NCI-H2227 (cell line): ENCODE data around the gene CLSTN1.

ENCODE experiments used
- DNase-seq: peaks from one replicate; lab custom pipeline; 2025; ENCODE audit not compliant: unreplicated experiment; lab: John Stamatoyannopoulos, UW

CLSTN1 gene

DNA sequence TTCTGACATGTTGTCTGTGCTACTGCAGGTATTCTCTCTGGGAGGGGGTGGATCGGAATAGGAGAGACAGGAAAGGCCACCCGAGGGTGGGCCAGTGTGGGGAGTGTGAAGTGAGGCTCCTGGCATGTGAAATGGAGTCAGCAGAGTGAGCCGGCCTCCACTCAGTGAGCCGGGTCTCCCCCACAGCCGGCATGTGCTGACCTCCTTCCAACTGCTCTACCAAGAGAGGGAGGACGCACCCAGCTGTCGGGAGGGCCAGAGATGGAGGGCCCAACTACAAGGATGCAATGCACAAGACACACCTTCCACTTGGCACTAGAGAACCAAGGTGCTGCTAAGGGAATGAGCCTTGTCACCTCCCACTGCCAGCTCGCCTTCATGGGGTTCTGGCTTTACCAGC is 28.2 kb upstream of the CLSTN1 start:
- no peak for DNase-seq

DNA sequence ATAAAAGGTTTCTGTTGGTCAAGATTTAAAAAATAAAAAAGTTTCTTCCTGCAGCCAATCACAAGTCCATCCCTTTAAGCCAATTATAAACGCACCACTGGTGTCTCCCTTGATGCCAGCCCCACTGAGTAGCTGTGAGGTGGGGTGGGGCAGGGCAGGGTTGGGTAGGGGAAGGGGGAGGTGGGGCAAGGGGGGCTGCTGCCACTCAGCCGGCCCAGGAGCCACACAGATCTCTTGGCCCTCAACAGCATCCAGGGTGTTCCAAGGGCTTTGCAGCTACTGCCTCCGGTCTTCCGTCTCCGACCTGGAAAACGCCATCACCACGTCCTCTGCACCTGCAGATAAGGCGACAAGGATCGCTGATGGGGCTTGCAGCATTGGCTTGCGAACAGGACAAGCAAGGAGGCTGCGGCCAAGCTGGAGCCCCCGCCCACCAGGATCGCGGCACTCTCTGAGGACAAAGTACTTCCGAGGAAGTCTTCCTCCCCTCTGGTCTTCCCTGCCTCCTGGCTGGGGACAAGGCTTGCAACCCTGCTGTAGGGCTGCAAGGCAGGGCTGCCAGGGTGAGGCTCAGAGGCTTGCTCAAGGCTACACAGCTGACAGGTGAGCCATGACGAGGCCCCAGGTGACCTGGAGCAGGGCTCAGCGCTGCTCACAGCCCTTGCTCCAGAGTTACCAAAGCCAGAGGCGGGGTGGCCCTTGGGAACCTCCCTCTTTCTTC is 26.8 kb upstream of the CLSTN1 start:
- no peak for DNase-seq

DNA sequence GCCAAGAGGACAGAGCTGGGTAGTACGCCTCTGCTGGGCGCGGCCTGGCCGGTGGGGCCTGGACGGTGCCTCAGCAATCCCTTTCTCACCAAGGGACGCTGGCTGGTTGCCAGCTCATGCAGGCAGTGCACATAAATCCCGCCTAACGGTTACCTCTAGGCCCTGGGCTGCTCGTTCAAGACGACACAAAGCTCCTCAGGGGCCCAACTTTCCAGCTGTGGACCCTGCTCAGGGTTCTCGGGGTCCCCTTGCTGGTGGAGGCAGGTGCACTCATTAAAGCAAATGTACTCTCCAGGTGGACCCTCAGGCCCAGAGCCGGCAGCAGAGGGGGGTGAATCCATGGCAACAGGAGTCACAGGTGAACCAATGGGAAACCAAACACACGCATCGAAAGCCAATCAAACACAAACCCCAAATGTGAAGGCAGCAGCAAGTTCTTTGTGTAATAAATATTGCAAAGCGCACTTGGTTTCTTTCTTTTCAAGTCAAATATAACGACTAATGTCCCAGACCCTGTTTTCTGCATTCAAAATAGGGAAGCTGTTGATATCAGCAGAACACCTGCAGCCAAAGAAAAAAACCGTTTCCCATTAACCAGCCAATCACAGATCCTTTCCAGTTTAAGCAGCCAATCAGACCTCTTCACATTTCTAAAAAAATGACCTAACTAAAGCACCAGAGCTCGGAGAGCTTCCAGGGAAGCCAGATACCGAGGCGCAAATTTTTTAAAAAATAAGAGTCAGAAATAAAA is 26.1 kb upstream of the CLSTN1 start:
- DNase-seq: no peak

GRCh38 chr1:9848022-9848421 is 24.3 kb upstream of the CLSTN1 start:
- DNase-seq: no peak

- no peak for DNase-seq
Observed at GRCh38 chr1:9847269-9847668, 23.5 kb upstream of the CLSTN1 start.

DNA sequence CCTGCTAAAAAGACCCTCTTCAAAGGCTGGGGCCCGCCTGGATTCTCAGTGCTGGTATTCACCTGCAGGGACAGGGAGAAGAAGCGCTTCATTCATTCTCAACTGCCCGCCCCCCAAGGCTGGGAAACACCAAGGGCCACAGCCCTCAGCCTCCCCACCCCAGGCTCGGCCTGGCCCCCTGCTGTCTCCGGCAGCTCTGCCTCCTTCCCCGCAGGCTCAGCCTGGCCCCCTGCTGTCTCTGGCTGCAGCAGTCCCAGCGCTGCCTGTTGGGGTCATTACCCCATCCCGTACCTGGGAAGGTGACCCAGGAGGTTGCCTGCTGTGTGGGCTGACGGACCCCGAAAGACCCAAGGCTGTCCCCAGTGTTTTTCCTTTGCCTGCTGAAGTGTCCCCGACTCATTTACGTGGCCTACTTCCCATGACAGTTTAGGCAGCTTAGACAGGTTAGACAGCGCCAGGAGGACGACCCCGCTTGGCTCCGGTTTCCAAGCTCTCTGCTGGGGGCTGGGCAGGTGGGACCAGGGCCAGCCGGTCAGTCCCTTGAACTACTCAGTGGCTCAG is 22.9 kb upstream of the CLSTN1 start:
- DNase-seq: no peak

- DNase-seq: no peak
Observed at GRCh38 chr1:9845914-9846313, 22.1 kb upstream of the CLSTN1 start.

DNA sequence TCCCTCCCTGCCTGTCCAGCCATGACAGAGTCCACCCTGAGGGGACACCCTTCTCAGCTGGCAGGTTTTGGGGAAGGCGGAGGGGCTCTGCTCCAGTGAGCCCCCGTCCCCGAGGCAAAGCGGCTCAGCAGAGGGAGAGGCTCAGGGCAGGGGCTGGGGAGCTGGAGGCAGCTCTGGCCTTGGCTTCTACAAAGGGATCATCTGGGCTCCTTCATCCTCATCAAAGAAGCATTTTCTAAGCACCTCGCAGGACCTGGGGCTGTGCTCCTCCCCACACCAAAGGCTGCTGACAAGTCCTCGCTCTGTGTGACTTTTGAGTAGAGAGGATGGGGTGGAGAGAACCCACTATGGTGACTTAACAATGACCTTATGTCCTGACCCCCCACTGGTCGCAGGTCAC is 21.0 kb upstream of the CLSTN1 start:
- DNase-seq: no peak

DNA sequence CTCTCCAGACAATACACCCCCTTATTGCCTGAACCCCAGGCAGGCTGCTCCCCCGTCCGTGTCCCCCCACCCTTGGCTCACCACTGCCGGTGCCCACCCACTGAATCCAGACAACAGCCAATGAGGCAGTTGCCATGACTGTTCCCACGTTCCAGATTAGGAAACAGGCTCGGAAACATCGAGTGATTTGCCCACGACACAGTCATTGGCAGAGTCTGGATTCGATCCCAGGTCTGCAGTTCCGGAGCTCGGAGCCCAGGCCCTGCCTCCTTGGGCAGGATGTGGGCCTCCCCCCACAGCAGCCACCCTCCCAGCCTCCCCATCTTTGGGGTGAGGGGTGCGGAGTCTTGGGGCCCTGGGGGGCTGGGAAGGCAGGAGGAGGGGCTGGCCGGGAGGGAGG is 20.3 kb upstream of the CLSTN1 start:
- DNase-seq: no peak

GRCh38 chr1:9843576-9843945 is 19.8 kb upstream of the CLSTN1 start:
- no peak for DNase-seq

- DNase-seq: no peak
Observed at GRCh38 chr1:9842781-9843575, 19.2 kb upstream of the CLSTN1 start.

DNA sequence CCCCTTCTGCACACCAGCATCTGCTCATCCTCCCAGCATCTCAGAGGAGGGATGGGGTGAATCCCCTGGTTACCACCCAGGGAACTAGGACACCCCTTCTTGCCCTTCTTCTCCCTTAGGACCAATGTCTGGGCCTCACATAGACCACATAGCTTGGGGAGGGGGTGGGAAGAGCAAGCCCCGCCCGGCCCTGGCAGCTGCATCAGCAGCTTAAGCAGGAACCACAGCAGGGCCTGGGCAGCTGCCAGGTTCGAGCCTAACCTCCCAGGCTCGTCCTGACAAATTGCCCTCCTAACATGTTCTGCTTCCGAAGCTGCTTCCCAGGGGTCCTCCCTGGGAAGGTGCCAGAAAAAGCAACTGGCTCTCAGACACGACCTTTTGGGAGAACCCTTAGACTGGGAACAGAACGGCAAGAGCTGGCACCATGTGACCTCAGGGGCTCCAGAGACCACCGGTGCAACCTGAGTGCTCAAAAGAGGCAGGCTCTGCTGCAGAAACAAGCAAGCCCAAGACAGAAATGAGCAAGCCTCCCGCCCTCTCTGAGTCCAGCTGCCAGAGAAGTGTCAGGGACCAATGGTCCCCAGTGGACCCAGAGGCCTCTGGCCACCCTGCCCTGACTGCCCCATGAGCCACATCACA is 18.4 kb upstream of the CLSTN1 start:
- peak; percentile 11 for DNase-seq

GRCh38 chr1:9841460-9841859 is 17.7 kb upstream of the CLSTN1 start:
- no peak for DNase-seq

DNA sequence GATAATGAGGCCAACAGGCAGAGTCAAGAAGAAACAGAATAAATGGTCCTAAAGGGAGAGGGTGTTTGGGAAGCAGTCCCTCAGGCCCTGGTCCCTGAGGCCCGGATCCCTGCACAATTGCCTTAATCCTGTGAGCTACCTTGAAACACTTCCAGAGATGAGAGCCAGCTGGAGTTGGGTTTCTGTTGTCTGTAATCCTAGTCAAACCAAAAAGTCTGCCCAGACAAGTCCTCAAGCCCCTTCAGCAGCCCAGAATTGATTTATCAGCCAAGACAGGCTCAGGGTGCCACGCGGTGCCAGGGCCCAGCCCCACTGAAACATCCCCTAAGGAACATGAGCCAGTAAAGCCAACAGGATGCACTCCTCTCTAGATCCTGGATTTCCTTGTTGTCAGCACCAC is 16.4 kb upstream of the CLSTN1 start:
- DNase-seq: no peak

- no peak for DNase-seq
Observed at GRCh38 chr1:9838946-9839345, 15.2 kb upstream of the CLSTN1 start.

GRCh38 chr1:9836632-9836960 is 12.8 kb upstream of the CLSTN1 start:
- no peak for DNase-seq

DNA sequence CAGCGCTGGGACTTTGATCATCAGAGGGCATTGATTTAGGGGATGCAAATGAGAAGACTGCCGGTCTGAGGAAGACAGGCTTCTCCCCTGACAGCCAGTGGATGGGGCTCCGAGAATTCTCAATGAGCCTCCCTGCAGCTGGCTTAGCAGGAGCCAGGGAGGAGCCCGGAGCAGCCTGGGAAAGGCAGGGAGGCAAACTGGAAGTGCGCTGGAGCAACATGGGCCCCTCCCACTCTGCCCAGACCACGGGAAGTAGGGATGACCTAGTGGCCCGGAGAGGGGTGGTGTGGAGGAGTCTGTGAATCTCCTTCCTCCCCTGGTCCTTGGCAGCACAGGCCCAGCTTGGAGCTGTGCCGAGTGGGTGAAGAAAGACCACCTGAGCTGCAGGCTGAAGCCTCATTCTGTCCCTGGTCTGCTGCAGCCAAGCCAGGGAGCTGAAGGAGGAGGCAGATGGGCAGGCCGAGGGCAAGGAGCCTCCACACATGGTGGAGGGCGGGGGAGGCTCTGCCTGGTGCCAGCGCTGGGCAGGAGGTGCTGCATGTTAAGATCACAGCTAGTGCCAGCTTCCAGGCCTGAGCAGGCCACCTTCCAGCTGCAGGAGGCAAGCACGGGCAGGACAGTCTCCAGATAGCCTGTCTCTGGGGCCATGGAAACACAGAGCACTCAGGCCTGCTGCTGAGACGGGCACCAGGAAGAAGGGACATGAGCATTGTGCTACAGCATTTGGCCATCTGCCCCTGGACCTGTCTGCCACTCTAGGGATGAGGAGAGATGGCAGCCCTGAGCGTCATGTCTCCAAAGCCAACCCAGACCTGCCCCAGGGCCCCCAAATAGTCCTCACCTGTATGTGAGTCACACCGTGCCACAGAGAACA is 12.2 kb upstream of the CLSTN1 start:
- peak; percentile 51 for DNase-seq

GRCh38 chr1:9835404-9835757 is 11.6 kb upstream of the CLSTN1 start:
- no peak for DNase-seq

DNA sequence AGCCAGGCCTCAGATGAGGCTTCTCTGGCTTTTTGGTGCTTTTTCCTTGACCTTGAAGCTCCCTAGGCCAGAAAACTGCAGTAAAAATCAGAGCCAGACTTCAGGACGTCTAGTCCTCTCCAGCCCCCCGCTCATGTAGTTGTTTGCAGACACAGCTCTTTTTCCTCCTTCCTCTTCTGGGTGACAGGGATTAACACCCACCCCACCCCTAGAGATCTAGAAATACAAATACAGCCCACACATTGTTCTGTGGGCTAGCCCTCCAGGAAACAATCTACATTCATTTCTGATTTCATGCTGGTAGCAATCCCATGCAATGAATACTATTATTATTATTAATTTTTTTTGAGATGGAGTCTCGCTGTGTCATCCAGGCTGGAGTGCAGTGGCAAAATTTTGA is 9.9 kb upstream of the CLSTN1 start:
- DNase-seq: no peak

DNA sequence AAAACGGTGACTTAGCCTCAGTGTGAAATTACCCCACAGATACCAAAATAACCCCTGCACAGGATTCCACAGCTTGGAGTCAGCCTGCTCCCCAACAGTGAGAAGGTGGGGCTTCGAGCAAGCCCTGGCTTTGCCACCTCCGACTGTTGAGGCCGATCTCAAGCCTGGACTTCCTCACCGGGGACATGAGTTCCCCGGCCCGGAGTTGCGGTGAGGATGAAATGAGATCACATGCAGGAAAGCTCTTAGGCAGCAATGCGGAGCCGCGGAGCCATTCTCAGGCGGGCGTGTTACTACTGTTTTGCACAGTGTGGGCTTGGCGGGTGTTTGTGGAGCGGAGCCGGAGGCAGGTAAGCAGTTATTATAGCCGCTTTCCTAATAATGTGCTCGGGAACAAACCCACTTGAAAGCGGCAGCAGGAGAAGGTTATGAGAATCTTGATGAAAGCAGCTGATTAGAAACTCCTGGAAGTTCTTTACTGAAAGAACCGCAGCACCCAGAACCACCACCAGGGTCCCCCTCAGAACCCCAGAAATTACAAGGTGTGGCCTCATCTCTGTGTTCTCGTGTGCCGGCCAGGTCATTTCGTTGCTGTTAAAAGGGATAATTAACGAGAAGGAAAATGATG is 3.9 kb upstream of the CLSTN1 start:
- DNase-seq: peak; percentile 73
